Glomerular visceral epithelial cell (primary cell): ENCODE measurements around the gene NT5C2.
"Not testable (repeated sequence)": the region's sequence is repeated elsewhere in the genome, so short reads cannot be mapped to it uniquely, and the experiment has no call there.

Experiments
- DNase-seq: peaks from one replicate; pipeline ENCODE4 v3.0.0-alpha.2; 2016; ENCODE audit errors: extremely low spot score

The NT5C2 gene

DNA sequence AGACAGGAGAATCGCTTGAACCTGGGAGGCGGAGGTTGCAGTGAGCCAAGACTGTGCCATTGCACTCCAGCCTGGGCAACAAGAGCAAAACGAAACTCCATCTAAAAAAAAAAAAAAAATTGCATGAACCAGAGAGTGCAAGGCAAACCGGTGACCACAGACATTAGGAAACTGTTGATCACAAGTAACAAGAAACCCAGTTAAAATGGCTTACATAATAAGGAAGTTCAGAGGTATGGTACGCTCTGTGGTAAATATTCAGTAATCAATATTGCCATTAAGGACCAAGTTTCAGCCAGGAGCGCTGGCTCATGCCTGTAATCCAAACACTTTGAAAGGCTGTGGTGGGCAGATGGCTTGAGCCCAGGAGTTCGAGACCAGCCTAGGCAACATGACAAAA, 9.2 kb upstream of the NT5C2 start:
- no peak for DNase-seq

DNA sequence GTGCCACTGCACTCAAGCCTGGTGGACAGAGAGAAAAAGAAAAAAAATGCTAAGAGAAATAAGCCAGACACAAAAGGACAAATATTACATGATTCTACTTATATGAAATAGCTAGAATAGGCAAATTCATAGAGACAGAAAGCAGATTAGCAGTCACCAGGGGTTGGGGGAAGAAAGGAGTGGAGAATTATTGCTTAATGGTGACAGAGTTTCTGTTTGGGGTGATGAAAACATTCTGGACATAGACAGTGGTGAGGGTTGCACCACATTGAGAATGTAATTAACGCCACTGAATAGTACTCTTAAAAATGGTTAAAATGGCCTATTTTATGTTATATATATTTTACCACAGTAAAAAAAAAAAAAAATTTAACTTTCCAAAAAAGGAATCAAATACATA, 6.4 kb upstream of the NT5C2 start:
- DNase-seq = no peak

DNA sequence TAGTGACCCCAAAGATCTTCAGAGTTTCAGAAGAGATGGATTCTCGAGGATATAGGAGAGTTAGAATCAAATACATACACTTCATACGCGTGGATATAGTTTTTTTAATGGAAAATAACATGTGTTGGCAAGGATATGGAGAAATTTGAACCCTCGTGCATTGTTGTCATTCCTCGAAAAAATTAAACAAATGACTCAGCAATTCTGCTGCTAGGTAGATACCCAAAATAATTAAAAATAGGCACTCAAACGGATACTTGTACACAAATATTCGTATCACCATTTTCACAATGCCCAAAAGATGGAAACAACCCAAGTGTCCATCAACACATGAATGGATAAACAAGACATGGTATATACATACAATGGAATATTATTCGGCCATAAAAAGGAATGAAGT, 5.6 kb upstream of the NT5C2 start:
- no peak for DNase-seq

DNA sequence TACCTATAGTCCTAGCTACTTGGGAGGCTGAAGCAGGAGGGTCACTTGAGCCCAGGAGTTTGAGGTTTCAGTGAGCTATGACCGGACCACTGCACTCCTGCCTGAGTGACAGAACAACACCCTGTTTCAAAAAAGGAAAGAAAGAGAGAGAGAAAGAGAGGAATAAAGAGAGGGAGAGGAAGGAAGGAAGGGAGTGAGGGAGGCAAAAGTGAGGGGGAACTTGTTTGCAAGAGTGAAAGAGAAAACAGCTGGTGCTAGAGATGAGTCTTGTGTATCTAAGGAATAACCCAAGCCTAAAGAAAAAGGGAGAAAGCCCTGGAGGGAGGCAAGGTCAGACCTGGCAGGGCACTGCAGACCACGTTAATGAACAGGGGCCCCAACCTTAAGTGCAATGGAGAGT, 4.8 kb upstream of the NT5C2 start:
- DNase-seq = no peak

DNA sequence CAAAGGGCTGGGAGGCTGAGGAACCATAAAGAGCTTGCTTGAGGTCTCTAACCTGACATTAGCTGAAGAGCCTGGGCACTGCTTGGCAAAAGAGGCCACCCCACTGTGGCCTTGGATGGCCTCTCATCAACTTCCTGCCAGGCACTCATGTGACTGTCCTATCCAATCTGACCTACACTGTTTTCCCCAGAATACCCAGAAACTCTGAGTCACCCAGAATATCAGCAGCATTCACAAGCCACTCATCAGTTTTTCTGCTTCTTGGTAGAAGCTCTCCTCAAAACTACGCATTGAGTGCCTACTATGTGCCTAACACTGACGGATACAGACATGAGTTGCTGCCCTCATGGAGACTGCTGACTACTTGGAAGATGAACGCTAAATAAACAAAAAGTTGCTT, 4.1 kb upstream of the NT5C2 start:
- peak; percentile 72 for DNase-seq

DNA sequence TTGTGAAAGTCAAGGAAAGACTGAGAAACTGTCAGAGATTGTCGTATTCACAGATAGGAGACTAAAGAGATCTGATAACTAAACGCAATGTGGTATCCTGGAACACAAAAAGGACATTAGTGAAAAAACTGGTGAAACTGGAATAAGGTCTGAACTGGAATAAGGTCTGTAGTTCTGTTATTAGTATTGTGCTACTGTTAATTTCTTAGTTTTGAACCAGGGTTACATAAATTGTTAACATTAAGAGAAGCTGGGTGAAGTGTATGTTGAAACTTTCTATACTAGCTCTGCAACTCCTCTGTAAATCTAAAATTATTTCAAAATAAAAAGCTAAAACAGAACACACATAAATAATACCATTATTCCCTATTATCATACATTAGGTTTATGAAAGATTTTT, 3.4 kb upstream of the NT5C2 start:
- no peak for DNase-seq

DNA sequence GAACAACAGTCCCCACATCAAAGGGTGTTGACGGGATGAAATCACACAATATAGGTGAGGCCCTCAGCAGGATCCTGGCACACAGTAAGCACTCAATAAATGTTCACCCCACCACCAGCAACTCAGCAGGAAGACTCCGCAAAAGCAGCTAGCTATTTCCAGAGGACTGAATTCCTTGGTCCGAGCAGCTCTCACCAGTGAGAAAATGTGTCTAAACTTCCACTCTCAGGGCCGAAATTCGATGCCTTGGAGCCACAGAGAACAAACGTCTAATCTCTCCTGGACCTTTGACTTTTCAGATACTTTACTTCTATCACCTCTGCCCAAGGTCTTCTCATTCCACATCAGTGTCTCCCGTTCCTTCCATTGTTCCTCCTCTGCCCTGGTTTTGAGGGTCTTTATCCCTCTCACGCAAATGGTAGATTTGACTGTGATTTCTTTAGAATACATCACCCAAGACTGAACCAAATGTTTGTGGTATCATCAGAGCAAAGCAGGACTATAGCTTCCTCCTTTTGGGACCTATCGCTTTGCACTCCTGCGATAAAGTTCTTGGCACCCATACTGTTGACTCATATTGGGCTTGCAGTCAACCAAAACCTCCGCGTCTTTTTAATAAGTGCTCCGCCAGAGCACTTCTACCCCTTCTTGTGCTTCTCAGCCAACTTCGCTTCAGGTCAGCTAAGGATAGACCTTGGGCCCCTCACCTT, 903 bp upstream of the NT5C2 start:
- peak; percentile 33 for DNase-seq

DNA sequence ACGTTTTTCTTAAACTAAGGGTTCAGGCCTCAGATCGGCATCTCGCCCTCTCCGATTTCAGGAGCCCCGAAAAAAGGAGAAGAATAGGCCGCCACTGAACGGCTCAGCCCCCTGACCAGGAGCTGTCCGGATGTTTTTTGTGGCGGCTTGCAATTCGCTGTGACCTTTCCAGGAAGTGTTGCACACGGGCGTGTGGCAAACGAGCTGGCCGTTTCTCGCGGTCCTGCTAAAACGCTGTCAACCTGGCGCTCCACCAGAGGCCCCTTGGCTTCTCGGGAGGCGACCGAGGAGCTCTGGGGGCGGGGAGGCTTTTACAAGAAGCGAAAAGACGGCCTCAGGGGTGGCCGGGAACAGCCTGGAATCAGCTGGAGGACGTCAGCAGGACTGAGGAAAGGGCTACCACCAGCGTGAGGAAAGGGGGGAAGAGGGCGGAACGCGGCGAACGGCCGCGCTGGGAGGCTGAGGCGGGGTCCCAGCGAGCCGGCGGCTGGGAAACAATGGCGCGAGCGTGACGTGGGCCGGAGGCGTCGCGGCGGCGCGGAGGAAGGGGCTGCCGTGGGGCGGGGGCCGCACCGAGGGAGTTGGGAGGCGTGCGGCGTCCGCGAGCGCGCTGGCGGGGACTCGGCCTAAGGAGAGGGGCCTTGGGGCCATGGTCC, 493 bp downstream of the NT5C2 start:
- peak; percentile 75 for DNase-seq

DNA sequence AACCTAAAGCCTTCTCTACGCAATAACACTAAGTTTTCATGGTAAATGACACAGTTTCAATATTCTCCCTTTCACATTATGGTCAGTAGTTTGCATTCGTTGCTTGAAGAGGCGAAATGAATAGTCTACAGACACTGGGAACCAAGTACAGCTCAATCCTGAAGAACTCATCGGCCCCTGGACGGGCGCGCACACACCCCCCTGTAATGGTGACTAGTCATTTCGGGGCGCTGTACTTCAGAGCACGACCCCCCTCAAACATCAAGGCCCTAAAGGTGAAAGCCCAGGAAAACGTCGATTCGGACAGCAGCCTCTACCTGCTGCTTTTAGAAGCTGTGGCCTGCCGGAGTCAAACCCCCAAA, 1.0 kb downstream of the NT5C2 start:
- DNase-seq = peak; percentile 17

DNA sequence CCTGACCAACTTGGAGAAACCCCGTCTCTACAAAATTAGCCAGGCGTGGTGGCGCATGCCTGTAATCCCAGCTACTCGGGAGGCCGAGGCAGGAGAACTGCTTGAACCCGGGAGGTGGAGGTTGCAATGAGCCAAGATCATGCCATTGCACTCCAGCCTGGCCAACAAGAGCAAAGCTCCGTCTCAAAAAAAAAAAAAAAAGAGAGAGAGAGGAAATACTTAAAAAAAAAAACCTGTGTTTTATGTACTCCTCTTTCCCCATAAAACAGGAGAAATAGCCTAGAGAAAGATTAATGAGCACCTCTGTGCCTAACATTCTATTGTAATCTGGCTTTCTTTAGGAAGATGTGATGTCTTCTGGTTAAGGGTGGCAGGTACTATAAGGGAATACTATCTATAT, 1.9 kb downstream of the NT5C2 start:
- not testable (repeated sequence) for DNase-seq

DNA sequence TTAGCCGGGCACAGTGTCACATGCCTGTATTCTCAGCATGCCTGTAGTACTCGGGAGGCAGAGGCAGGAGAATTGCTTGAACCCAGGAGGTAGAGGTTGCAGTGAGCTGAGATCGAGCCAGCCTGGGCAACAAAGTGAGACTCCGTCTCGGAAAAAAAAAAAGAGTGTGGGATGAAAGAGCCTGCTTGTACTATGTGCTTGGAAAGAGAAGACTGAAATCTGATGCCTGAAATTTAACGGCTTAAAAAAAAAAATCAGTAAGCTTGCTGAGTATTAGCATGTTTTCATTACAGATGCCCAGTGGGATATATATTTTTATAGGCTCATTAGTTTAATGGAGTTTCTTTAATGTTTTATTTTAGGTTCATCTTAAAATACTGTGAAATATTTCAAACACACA, 4.2 kb downstream of the NT5C2 start:
- DNase-seq = no peak

DNA sequence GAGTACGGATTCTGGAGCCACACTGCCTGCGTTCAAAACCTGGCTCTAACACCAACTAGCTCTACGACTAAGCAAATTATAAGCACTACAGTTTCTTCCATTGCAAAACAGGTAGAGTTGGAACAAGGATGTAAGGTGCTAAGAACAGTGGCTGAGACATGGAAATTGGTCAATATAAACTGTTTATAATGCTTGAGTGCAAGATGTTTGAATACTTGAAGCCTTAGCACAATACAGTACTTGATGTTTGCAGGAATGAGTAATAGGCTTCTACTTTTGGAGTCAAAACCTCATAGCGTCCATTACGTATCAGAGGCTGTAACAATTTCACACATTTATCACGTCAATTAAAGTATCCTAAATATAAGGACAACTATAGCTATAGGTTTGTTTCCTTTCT, 6.9 kb downstream of the NT5C2 start:
- no peak for DNase-seq

DNA sequence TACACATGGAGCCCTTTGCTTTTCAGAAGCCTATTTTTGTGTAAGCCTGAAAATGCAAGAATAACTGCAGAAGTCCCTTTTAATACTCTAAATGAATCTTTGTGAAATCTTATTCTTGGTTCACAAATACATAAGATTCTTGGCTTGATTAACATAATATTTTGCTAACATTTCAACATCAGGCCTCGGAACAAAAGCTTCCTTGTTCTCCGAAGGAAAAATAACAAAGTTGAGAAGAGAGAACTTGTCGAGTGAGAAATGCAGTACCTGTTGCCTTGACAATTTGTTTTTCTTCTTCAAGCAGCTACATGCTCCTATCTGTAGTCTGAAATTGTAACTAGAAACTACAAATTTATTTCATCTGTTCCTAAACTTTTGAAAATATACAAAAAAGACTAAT, 8.5 kb downstream of the NT5C2 start:
- DNase-seq = no peak

DNA sequence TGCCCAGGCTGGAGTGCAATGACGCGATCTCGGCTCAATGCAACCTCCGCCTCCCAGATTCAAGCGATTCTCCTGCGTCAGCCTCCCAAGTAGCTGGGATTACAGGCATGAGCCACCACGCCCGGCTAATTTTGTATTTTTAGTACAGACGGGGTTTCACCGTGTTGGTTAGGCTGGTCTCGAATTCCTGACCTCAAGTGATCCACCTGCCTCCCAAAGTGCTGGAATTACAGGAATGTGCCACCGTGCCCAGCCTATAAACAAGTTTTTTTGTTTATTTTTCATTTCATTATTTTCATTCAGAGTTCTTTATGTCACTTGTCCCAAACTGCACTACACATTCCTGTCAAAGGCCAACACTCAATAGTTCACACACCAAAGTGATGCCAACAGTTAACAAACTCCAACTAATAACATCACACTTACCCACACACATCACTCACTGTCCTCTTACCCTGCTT, 9.1 kb downstream of the NT5C2 start:
- DNase-seq = not testable (repeated sequence)

DNA sequence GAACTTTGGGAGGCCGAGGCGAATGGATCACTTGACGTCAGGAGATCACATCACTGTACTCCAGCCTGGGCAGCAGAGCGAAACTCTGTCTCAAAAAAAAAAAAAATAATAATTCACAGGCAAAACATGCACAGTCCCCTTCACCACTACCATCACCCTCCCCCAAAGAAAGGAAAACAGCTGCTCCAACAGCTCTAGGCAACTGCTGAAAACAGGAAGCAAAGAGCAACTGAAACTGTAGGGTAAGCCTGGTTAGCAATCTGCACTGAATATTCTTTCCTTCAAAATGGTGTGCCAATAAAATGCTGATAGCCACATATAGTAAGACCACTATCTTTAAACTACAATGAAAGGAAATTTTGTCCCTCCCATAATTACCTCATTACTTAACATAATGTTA, 11.8 kb downstream of the NT5C2 start:
- DNase-seq = no peak

DNA sequence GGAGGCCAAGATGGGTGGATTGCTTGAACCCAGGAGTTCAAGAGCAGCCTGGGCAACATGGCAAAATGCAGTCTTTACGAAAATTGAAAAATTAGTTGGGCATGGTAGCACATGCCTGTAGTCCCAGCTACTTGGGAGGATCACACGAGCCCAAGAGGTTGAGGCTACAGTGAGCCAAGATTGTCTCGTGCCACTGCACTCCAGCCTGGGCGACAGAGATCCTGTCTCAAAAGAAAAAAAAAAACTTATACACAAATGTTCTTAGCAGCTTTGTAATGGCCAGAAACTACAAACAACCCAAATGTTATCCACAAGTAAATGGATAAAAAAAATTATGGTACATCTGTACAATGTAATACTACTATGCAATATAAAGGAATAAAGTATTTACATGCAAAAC, 12.6 kb downstream of the NT5C2 start:
- no peak for DNase-seq

DNA sequence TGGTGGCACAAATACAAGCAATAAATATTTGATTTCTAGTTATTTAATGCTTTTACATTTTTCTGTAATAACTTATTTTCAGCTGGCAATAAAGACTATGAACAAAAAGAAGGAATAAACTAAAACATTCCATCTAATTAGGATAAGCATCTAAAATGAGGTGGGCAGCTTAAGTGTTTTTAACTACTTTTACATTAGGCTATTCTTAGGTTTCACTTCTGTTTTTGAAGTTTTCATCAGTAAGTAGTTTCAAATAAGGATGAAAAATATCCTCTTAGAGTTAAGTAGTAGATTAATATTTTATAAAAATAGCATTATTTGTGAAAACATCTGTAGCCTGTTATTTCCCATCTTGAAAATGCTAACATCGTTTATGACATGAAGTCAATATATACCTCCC, 15.9 kb downstream of the NT5C2 start:
- DNase-seq = no peak

DNA sequence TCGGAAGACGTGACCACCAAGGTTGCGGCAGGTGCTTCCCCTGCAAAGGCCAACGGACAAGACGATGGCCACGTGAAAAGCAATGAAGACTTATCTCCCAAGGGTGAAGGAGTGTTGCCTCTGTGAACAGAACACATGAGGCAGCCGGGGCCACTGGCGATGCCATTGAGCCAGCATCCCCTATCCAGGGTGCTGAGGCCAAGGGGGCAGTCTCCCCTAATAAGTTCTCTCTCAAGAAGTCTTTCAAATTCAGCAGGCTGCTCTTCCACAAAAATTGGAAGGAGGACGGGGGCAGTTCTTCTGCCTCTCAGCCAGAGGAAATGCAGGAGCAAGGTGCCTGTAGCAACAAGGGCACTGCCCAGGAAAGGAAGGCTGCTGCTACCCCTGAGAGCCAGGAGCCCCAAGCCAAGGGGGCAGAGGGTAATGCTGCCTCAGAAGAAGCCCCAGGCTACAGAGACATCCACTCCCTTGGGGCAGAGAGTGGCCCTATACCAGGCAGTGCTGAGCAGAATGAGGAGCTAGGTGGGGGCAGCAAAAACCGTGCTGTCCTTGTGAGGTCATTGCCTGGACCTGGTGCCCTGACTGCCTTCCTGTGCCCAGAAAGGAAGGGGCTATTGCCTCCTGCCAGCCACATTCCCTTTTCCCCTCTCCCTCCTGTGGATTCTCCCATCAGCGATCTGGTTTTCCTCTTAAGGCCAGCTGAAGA, 17.3 kb downstream of the NT5C2 start:
- no peak for DNase-seq

DNA sequence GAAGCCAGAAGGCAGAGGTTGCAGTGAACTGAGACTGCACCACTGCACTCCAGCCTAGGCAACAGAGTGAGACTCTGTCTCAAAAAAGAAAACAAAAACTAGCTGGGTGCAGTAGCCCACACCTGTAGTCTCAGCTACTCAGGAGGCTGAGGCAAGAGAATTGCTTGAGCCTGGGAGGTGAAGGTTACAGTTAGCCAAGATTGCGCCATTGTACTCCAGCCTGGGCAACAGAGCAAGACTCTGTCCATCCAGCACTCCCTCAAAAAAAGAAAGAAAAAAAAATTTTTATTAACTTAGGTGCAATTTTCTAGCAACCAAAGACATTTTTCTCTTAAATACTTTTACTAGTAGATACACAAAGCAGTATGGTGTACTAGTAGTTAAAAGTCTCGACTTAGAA, 18.7 kb downstream of the NT5C2 start:
- DNase-seq = not testable (repeated sequence)

DNA sequence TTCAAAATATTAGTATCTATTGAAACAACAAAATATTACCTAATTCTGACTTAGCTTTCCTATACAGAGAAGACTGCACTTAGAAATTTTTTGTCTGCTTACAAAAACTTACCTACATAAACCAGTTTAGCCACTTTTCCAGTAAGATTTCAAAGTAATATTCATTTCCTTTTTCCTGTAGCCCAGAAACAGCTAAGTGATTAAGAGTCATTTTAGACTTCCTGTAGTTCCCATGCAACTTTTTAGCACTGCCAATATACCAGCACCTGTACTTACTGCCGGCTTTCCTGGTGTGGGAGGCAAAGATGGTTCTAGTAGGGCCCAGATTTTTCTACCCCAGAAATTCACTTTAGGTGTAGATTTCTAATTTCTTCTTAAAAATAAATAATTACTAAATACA, 21.8 kb downstream of the NT5C2 start:
- DNase-seq = no peak

DNA sequence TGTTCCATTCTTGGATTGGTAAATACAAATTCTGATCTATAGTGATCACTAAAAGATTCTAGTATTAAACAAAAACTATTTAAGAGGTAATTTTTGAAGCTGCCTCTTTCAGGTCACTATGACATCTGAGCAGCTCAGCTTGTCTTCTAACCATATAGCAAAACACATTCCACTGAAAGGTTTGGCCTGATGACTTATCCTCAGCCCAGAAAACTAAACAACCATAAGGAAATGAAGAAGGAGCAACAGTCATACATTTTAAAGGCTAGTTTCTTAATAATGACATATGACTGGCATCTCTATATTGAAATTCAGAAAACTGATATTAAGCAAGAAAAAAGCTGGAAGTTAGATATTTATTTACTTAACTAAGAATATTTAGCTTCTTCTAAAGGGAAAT, 24.6 kb downstream of the NT5C2 start:
- peak; percentile 13 for DNase-seq

DNA sequence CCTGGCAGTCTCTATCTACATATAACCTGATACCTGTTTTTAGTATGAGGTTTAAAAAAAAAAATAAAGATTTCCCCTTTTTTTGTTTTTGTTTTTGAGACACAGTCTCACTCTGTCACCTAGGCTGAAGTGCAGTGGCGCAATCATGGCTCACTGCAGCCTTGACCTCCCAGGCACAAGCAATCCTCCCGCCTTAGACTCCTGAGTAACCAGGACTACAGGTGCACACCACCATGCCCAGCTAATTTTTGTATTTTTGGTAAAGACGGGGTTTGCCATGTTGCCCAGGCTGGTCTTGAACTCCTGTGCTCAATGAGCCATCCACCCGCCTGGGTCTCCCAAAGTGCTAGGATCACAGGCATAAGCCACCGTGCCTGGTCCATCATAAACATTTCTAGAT, 25.5 kb downstream of the NT5C2 start:
- not testable (repeated sequence) for DNase-seq

DNA sequence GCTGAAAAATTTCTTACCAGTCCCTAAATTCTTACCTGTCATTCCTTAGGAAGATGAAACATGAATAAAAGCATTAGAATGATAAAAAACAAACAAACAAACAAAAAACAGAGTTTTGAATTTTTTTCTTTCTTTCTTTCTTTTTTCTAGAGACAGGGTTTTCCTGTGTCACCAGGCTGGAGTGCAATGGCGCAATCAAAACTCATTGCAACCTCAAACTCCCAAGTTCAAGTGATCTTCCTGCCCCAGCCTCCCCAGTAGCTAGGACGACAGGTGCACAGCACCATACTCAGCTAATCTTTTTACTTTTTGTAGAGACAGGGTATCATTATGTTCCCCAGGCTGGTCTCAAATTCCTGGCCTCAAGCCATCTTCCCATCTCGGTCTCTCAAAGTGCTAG, 26.5 kb downstream of the NT5C2 start:
- DNase-seq = no peak
